ENCODE measurements around the gene FOXB2.

- no peak for TF ChIP-seq CTCF (IDR thresholded peaks at IDR 0.05)
- no peak for TF ChIP-seq POLR2A (IDR thresholded peaks at IDR 0.05)
Observed at GRCh38 chr9:77015327-77016048, 4.0 kb upstream of the FOXB2 start.

All from body of pancreas (tissue), 4 donors.